Gastrocnemius medialis (tissue), 4 donors: ENCODE data around the gene SLC11A1.

ENCODE experiments used
- CTCF ChIP-seq, 5 experiments: fragments of 450-650 bp in 3 of 5; fragments of 200-600 bp in 2 of 5; sonication (generic) in 2 of 5; IDR thresholded peaks in 4 of 5; conservative IDR thresholded peaks in 1 of 5; 1 replicate in 4 of 5; 2 replicates in 1 of 5; pipeline ENCODE4 v1.5.1; 2016 to 2019; ENCODE audit warnings: antibody characterized with exemption in 5 of 5, mild to moderate bottlenecking in 3 of 5, moderate library complexity in 3 of 5
- POLR2A ChIP-seq, 2 donors: fragments of 450-650 bp; IDR thresholded peaks; one replicate each; pipeline ENCODE4 v1.6.1; 2017; ENCODE audit warnings: antibody characterized with exemption in 2 of 2, mild to moderate bottlenecking in 2 of 2, moderate library complexity in 2 of 2

GRCh38 chr2:218368150-218368528 is 13.9 kb upstream of the SLC11A1 start:
- no peak for TF ChIP-seq POLR2A (IDR thresholded peaks at IDR 0.05)
- TF ChIP-seq CTCF (IDR thresholded peaks at IDR 0.05 in 4 of 5, conservative IDR thresholded peaks at IDR 0.05 in 1 of 5), result no peak
